Fibroblast of mammary gland (primary cell): Measurements from ENCODE around the gene LPAR6.
A peak's percentile ranks its signal among the peaks of the same experiment; 100 is the strongest.

Experiments used
- DNase-seq: peaks from one replicate; pipeline ENCODE4 v3.0.0-alpha.2; 2010; ENCODE audit warnings: low read depth
- H3K4me3 ChIP-seq: 2 replicates; pipeline ENCODE4 v1.5.1; 2011; ENCODE audit warnings: low read depth, mild to moderate bottlenecking, low read length, moderate library complexity; ENCODE audit not compliant: control insufficient read depth
- CTCF ChIP-seq: conservative IDR thresholded peaks from 2 replicates; pipeline ENCODE4 v1.5.1; 2011; ENCODE audit warnings: low read depth, low read length, inconsistent platforms; ENCODE audit not compliant: control insufficient read depth, insufficient read depth

Gene LPAR6

GRCh38 chr13:48398450-48399095 is 14.3 kb downstream of the LPAR6 start:
- H3K4me3 ChIP-seq, result no peak overlapping the region
- peak; percentile 46 for DNase-seq
- TF ChIP-seq CTCF, result no peak

- no peak overlapping the region for H3K4me3 ChIP-seq
- TF ChIP-seq CTCF, result no peak
- DNase-seq, result no peak
Observed at GRCh38 chr13:48397744-48398143, 15.2 kb downstream of the LPAR6 start.

GRCh38 chr13:48393698-48394085 is 19.2 kb downstream of the LPAR6 start:
- H3K4me3 ChIP-seq, result no peak overlapping the region
- no peak for TF ChIP-seq CTCF
- DNase-seq, result no peak

- no peak for DNase-seq
- no peak overlapping the region for H3K4me3 ChIP-seq
- TF ChIP-seq CTCF, result no peak
Observed at GRCh38 chr13:48393030-48393697, 19.7 kb downstream of the LPAR6 start.

GRCh38 chr13:48391257-48391656 is 21.7 kb downstream of the LPAR6 start:
- no peak overlapping the region for H3K4me3 ChIP-seq
- TF ChIP-seq CTCF, result no peak
- DNase-seq, result no peak

GRCh38 chr13:48386816-48387215 is 26.1 kb downstream of the LPAR6 start:
- H3K4me3 ChIP-seq, result no peak overlapping the region
- no peak for TF ChIP-seq CTCF
- DNase-seq, result no peak
